ENCODE results near the gene THRSP. TPM values are rescaled to one million over a fixed set of nuclear protein-coding genes. Genes with fewer than 3 reads are reported as not detected.

Gene THRSP
- total and polyA plus RNA-seq, 2 donors (not counting 1 experiment from before 2014, with no cell fraction given), result under 0.01 to 0.19 TPM

DNA sequence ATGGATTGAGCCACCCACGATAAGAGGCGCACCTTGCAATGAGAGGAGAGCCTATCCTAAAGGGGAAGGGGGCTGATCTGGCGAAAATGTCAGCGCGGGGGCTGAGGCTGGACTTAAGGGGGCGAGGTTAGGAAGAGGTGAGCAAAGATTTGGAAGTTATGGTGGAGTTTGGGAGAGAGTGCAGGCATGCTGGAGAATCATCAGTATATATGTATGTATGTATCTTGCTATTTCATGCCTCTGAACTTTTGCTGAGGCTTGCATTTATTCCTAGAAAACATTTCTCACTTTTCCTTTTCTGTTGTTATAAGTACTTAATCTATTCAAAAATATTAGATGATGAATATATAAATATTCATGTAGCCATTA is 17.2 kb upstream of the THRSP start:
- H3K36me3 ChIP-seq (ENCODE audit: control insufficient read depth, insufficient read depth, low read length), result no peaks in the 10 kb centered on the region
- DNase-seq (ENCODE audit: low read depth in 2 of 2), result no peak
- no peaks in the 10 kb centered on the region for H3K9me3 ChIP-seq (ENCODE audit: control insufficient read depth, insufficient read depth, low read depth, low read length)
- no peak overlapping the region for H3K4me3 ChIP-seq (replicated peaks in 1 of 4; ENCODE audit: control extremely low read depth in 1 of 4, insufficient read depth in 1 of 4, low read depth in 3 of 4, low read length in 4 of 4)
- H3K27ac ChIP-seq (ENCODE audit: insufficient read depth, low read length), result no peak overlapping the region
- H3K9ac ChIP-seq (ENCODE audit: insufficient read depth, low read length), result no peak overlapping the region
- no peaks in the 10 kb centered on the region for H3K27me3 ChIP-seq (ENCODE audit: control insufficient read depth, insufficient read depth, low read length)
- H2AFZ ChIP-seq (ENCODE audit: low read length), result peak overlapping the region; percentile 48
- H3K4me1 ChIP-seq (ENCODE audit: control insufficient read depth, extremely low read depth, insufficient read depth, low read length), result peaks cover 8% of the 10 kb centered on the region
- H3K79me2 ChIP-seq (ENCODE audit: control insufficient read depth, insufficient read depth, low read length), result no peaks in the 10 kb centered on the region
- no peak overlapping the region for H3K4me2 ChIP-seq (ENCODE audit: extremely low read depth, insufficient read depth, low read length)
- TF ChIP-seq, protein P1, sequence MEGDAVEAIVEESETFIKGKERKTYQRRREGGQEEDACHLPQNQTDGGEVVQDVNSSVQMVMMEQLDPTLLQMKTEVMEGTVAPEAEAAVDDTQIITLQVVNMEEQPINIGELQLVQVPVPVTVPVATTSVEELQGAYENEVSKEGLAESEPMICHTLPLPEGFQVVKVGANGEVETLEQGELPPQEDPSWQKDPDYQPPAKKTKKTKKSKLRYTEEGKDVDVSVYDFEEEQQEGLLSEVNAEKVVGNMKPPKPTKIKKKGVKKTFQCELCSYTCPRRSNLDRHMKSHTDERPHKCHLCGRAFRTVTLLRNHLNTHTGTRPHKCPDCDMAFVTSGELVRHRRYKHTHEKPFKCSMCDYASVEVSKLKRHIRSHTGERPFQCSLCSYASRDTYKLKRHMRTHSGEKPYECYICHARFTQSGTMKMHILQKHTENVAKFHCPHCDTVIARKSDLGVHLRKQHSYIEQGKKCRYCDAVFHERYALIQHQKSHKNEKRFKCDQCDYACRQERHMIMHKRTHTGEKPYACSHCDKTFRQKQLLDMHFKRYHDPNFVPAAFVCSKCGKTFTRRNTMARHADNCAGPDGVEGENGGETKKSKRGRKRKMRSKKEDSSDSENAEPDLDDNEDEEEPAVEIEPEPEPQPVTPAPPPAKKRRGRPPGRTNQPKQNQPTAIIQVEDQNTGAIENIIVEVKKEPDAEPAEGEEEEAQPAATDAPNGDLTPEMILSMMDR (conservative IDR thresholded peaks at IDR 0.05 in 1 of 2, IDR thresholded peaks at IDR 0.05 in 1 of 2; ENCODE audit: low read depth in 1 of 2, low read length in 2 of 2), result no peak
- TF ChIP-seq EZH2 (IDR thresholded peaks at IDR 0.05; ENCODE audit: low read length, missing control alignments), result no peak
- no peaks in the 10 kb centered on the region for H4K20me1 ChIP-seq (ENCODE audit: control insufficient read depth, extremely low read depth, insufficient read depth, low read length)

DNA sequence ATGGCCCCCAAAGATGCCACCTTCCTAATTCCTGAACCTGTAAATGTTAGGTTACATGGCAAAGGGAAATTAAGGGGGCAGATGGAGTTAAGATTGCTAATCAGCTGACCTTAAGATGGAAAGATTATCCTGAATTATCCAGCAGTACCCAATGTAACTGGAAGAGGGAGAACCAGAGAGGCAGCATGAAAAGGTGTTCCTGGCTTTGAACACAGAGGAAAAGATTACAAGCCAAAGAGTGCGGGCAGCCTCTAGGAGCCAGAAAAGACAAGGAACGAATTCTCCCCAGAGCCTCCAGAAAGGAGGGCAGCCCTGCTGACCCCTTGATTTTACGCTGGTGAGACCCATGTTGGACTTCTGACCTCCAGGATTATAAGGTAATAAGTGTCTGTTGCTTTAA is 15.1 kb upstream of the THRSP start:
- Histone ChIP-seq H3K27me3 (ENCODE audit: control insufficient read depth, insufficient read depth, low read length) (no peaks in the 10 kb centered on the region), H3K9me3 (ENCODE audit: control insufficient read depth, insufficient read depth, low read depth, low read length) (no peaks in the 10 kb centered on the region), H4K20me1 (ENCODE audit: control insufficient read depth, extremely low read depth, insufficient read depth, low read length) (no peaks in the 10 kb centered on the region), H3K79me2 (ENCODE audit: control insufficient read depth, insufficient read depth, low read length) (no peaks in the 10 kb centered on the region), H3K4me1 (ENCODE audit: control insufficient read depth, extremely low read depth, insufficient read depth, low read length) (peaks cover 9% of the 10 kb centered on the region), H3K36me3 (ENCODE audit: control insufficient read depth, insufficient read depth, low read length) (no peaks in the 10 kb centered on the region), H3K4me2 (ENCODE audit: extremely low read depth, insufficient read depth, low read length) (no peak overlapping the region), H3K4me3 (replicated peaks in 1 of 4; ENCODE audit: control extremely low read depth in 1 of 4, insufficient read depth in 1 of 4, low read depth in 3 of 4, low read length in 4 of 4) (no peak overlapping the region), H3K9ac (ENCODE audit: insufficient read depth, low read length) (no peak overlapping the region), H3K27ac (ENCODE audit: insufficient read depth, low read length) (no peak overlapping the region), H2AFZ (ENCODE audit: low read length) (no peak overlapping the region)
- TF ChIP-seq EZH2 (IDR thresholded peaks at IDR 0.05; ENCODE audit: low read length, missing control alignments), result no peak
- TF ChIP-seq, protein P1 (conservative IDR thresholded peaks at IDR 0.05 in 1 of 2, IDR thresholded peaks at IDR 0.05 in 1 of 2; ENCODE audit: low read depth in 1 of 2, low read length in 2 of 2), result no peak
- DNase-seq (ENCODE audit: low read depth in 2 of 2), result no peak

DNA sequence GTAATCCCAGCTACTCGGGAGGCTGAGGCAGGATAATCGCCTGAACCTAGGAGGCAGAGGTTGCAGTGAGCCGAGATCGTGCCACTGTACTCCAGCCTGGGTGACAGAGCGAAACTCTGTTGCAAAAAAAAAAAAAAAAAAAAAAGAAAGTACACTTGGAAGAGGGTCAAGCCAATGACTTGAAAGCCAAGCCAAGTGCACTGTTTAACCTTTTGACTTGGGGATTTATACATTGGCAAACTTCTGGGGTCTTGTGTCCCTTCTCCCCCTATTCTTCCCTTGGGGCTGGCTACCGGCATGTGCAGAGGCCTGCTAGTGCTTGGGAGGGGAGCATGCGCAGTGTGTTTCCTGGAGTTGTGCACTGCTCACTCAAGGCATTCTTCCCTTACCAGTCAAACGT is 14.3 kb upstream of the THRSP start:
- Histone ChIP-seq H3K4me2 (ENCODE audit: extremely low read depth, insufficient read depth, low read length) (no peak overlapping the region), H2AFZ (ENCODE audit: low read length) (no peak overlapping the region), H3K4me3 (replicated peaks in 1 of 4; ENCODE audit: control extremely low read depth in 1 of 4, insufficient read depth in 1 of 4, low read depth in 3 of 4, low read length in 4 of 4) (no peak overlapping the region), H3K36me3 (ENCODE audit: control insufficient read depth, insufficient read depth, low read length) (no peaks in the 10 kb centered on the region), H3K4me1 (ENCODE audit: control insufficient read depth, extremely low read depth, insufficient read depth, low read length) (peaks cover 9% of the 10 kb centered on the region), H3K79me2 (ENCODE audit: control insufficient read depth, insufficient read depth, low read length) (no peaks in the 10 kb centered on the region), H4K20me1 (ENCODE audit: control insufficient read depth, extremely low read depth, insufficient read depth, low read length) (no peaks in the 10 kb centered on the region), H3K27me3 (ENCODE audit: control insufficient read depth, insufficient read depth, low read length) (no peaks in the 10 kb centered on the region), H3K9ac (ENCODE audit: insufficient read depth, low read length) (no peak overlapping the region), H3K9me3 (ENCODE audit: control insufficient read depth, insufficient read depth, low read depth, low read length) (no peaks in the 10 kb centered on the region), H3K27ac (ENCODE audit: insufficient read depth, low read length) (no peak overlapping the region)
- DNase-seq (ENCODE audit: low read depth in 2 of 2), result no peak
- no peak for TF ChIP-seq EZH2 (IDR thresholded peaks at IDR 0.05; ENCODE audit: low read length, missing control alignments)
- TF ChIP-seq, protein P1 (conservative IDR thresholded peaks at IDR 0.05 in 1 of 2, IDR thresholded peaks at IDR 0.05 in 1 of 2; ENCODE audit: low read depth in 1 of 2, low read length in 2 of 2), result no peak

Data from fibroblast of lung (primary cell).